ENCODE measurements around the gene TTLL9. TPM values are rescaled to one million over a fixed set of nuclear protein-coding genes. Genes with fewer than 3 reads are reported as not detected.

TTLL9 gene
- total and polyA plus RNA-seq, 2 experiments from 2014 or later, result 0.09 to 0.15 TPM

- Histone ChIP-seq H3K4me1 (ENCODE audit: low read depth) (no peaks in the 10 kb centered on the region), H3K9me3 (ENCODE audit: low read depth) (no peaks in the 10 kb centered on the region), H3K4me3 (no peak overlapping the region), H3K27ac (no peak overlapping the region), H3K27me3 (no peaks in the 10 kb centered on the region), H3K36me3 (no peaks in the 10 kb centered on the region)
- DNase-seq (ENCODE audit: low read depth in 1 of 2, low spot score in 1 of 2), result no peak
- TF ChIP-seq CTCF (IDR thresholded peaks at IDR 0.05; ENCODE audit: low read depth, low read length), result no peak
These were observed 38.0 kb downstream of the TTLL9 start for GRCh38 chr20:31908424-31908823.

GRCh38 chr20:31909253-31910070, 39.0 kb downstream of the TTLL9 start:
- H3K27ac ChIP-seq, result no peak overlapping the region
- no peak for DNase-seq (ENCODE audit: low read depth in 1 of 2, low spot score in 1 of 2)
- H3K4me3 ChIP-seq, result no peak overlapping the region
- H3K4me1 ChIP-seq (ENCODE audit: low read depth), result peaks cover 5% of the 10 kb centered on the region
- no peaks in the 10 kb centered on the region for H3K27me3 ChIP-seq
- H3K36me3 ChIP-seq, result no peaks in the 10 kb centered on the region
- no peaks in the 10 kb centered on the region for H3K9me3 ChIP-seq (ENCODE audit: low read depth)
- TF ChIP-seq CTCF (IDR thresholded peaks at IDR 0.05; ENCODE audit: low read depth, low read length), result no peak

- no peak overlapping the region for H3K4me3 ChIP-seq
- no peak for DNase-seq (ENCODE audit: low read depth in 1 of 2, low spot score in 1 of 2)
- H3K27me3 ChIP-seq, result no peaks in the 10 kb centered on the region
- H3K4me1 ChIP-seq (ENCODE audit: low read depth), result peaks cover 10% of the 10 kb centered on the region
- H3K27ac ChIP-seq, result no peak overlapping the region
- no peak for TF ChIP-seq CTCF (IDR thresholded peaks at IDR 0.05; ENCODE audit: low read depth, low read length)
- H3K9me3 ChIP-seq (ENCODE audit: low read depth), result no peaks in the 10 kb centered on the region
- H3K36me3 ChIP-seq, result no peaks in the 10 kb centered on the region
These were observed 39.8 kb downstream of the TTLL9 start for GRCh38 chr20:31910071-31910803.

GRCh38 chr20:31913431-31914157, 43.2 kb downstream of the TTLL9 start:
- H3K4me3 ChIP-seq, result no peak overlapping the region
- no peaks in the 10 kb centered on the region for H3K36me3 ChIP-seq
- no peaks in the 10 kb centered on the region for H3K9me3 ChIP-seq (ENCODE audit: low read depth)
- no peak overlapping the region for H3K27ac ChIP-seq
- no peaks in the 10 kb centered on the region for H3K27me3 ChIP-seq
- DNase-seq (ENCODE audit: low read depth in 1 of 2, low spot score in 1 of 2), result no peak
- peaks cover 23% of the 10 kb centered on the region for H3K4me1 ChIP-seq (ENCODE audit: low read depth)
- TF ChIP-seq CTCF (IDR thresholded peaks at IDR 0.05; ENCODE audit: low read depth, low read length), result no peak

GRCh38 chr20:31914170-31914569, 43.7 kb downstream of the TTLL9 start:
- no peak overlapping the region for H3K4me3 ChIP-seq
- H3K4me1 ChIP-seq (ENCODE audit: low read depth), result peaks cover 26% of the 10 kb centered on the region
- H3K36me3 ChIP-seq, result no peaks in the 10 kb centered on the region
- no peaks in the 10 kb centered on the region for H3K9me3 ChIP-seq (ENCODE audit: low read depth)
- no peak overlapping the region for H3K27ac ChIP-seq
- DNase-seq (ENCODE audit: low read depth in 1 of 2, low spot score in 1 of 2), result no peak
- TF ChIP-seq CTCF (IDR thresholded peaks at IDR 0.05; ENCODE audit: low read depth, low read length), result no peak
- H3K27me3 ChIP-seq, result no peaks in the 10 kb centered on the region
